Heart right ventricle (tissue), 16 donors: ENCODE results near the gene KCNJ10. TPM values are rescaled to one million over a fixed set of nuclear protein-coding genes. Genes with fewer than 3 reads are reported as not detected.
A peak's percentile ranks its signal among the peaks of the same experiment; 100 is the strongest.

ENCODE experiments used
- ATAC-seq, 8 donors: fragments of 200-7000 bp; cut with Tn5 transposase; one replicate each; pipeline ENCODE4 v1.9.1; 2020; ENCODE audit warnings: mild to moderate bottlenecking in 8 of 8, moderate library complexity in 8 of 8, moderate number of reproducible peaks in 1 of 8
- DNase-seq, 2 donors: peaks; one replicate each; pipeline ENCODE4 v3.0.0-alpha.2; 2020
- H3K27ac ChIP-seq, 10 donors: fragments of 200-600 bp; sonication (generic) in 2 of 10; one replicate each; pipeline versions ENCODE4 v1.5.0 to v1.8.0; 2020 to 2022; ENCODE audit warnings: mild to moderate bottlenecking in 3 of 10
- H3K27me3 ChIP-seq, 7 donors: fragments of 200-600 bp; one replicate each; pipeline ENCODE4 v1.8.0; 2021 to 2022; ENCODE audit warnings: mild to moderate bottlenecking in 2 of 7
- H3K36me3 ChIP-seq, 9 donors: fragments of 200-600 bp; sonication (generic) in 1 of 9; one replicate each; pipeline versions ENCODE4 v1.5.0 to v1.8.0; 2020 to 2022; ENCODE audit warnings: mild to moderate bottlenecking in 2 of 9
- H3K4me1 ChIP-seq, 9 donors: fragments of 200-600 bp; sonication (generic) in 1 of 9; one replicate each; pipeline versions ENCODE4 v1.5.0 to v1.8.0; 2020 to 2022; ENCODE audit warnings: mild to moderate bottlenecking in 4 of 9
- H3K4me3 ChIP-seq, 10 donors: fragments of 200-600 bp; sonication (generic) in 2 of 10; one replicate each; pipeline versions ENCODE4 v1.5.0 to v1.8.0; 2020 to 2022; ENCODE audit warnings: mild to moderate bottlenecking in 7 of 10, moderate library complexity in 2 of 10
- H3K9me3 ChIP-seq, 11 donors: fragments of 200-600 bp in 10 of 11; sonication (generic) in 2 of 11; one replicate each; pipeline versions ENCODE4 v1.5.0 to v1.8.0; 2013 to 2022; ENCODE audit warnings: mild to moderate bottlenecking in 2 of 11, control low read depth in 1 of 11, moderate library complexity in 1 of 11
- CTCF ChIP-seq, 9 donors: fragments of 200-600 bp; sonication (generic) in 2 of 9; IDR thresholded peaks; one replicate each; pipeline versions ENCODE4 v1.5.0 to v1.8.0; 2021 to 2022; ENCODE audit warnings: antibody characterized with exemption in 9 of 9, mild to moderate bottlenecking in 5 of 9, moderate library complexity in 1 of 9
- WGBS, 2 donors: extraction: QIAGEN DNeasy Blood & Tissue Kit; methylation state at CpG; one replicate each; pipeline ENCODE4 v1.1.7; 2013; ENCODE audit warnings: inconsistent platforms in 1 of 2; 5-methylcytosine and 5-hydroxymethylcytosine counted together
- intact Hi-C, 10 donors: fragments of 100-400 bp; cut with DNase I; formaldehyde crosslinking; loops; one replicate each; pipeline versions ENCODE4 v1.11.1 to v1.14.2; 2022
- polyA plus RNA-seq, 2 donors: library from polyadenylated mRNA; stranded (reverse); fragments of 200-250 nt; gene quantifications; one replicate each; pipeline ENCODE4 v1.2.3, GENCODE V29; 2013
- total RNA-seq, 10 donors: library from RNA; stranded (reverse); fragmentation: NEBNext Ultra II Directional in 3 of 10; extraction: Animal tissue kit (Norgen Biotek cat#: 25700) in 3 of 10; gene quantifications; one replicate each; pipeline versions ENCODE4 v1.2.1 to v1.2.4, GENCODE V29; 2021 to 2023
- donor health status: Arrhythmogenic right ventricular cardiomyopathy.
- donor health status: ischemic (EF 13 %, LVEDD 7.1; RV severe dilation, severe dysfunction).
- donor health status: healthy with polysubstance abuse.
- donor health status: DM: no; HTN: yes; CAD: no.
- donor health status: DM: no; HTN: no; CAD: no.
- donor health status: ischemic (EF 25% LVEDD 6.9; RV normal size, moderate dysfunction).
- donor health status: ischemic (EF 25% LVEDD 5.7; RV mildly dilated, moderate dysfunction).
- donor health status: healthy.
- donor health status: DM: yes; HTN: yes; CAD: no.
- donor health status: Ischemic cardiomyopathy.
- donor health status: ischemic (EF 35%, LVEDD 5.7; RV mildly dilated, moderate dysfunction).
- donor health status: nonischemic (EF 11% LVEDD 7.7; RV severe dilation, severe dysfunction).
- donor health status: DM: yes; HTN: yes; CAD: no.
- donor health status: PGD.
- donor health status: ischemic (EF 29% LVEDD 5.4; RV normal size, mild dysfunction).
- donor health status: nonischemic (EF 23%, LVEDD 6.1; RV moderate dilation, normal function).

KCNJ10 gene
- total and polyA plus RNA-seq, 12 donors = 0.09 to 1.9 TPM; not detected in 10

DNA sequence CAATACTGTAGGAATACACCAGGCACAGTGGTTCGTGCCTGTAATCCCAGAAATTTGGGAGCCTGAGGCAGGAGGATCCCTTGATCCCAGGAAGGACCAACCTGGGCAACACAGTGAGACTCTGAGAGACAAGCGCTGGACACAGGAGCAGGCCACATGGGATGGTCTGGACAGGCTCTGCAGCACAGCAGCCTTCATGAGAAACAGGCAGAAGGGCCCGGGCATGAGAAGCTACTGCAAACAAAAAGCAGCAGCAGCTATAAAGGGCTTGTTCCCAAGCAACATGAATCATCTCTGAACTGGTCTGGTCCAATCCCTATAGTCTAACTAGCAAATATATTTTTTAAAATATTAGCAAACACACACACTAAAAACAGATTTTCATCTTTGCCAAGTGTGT, 80.4 kb downstream of the KCNJ10 start:
- DNase-seq = no peak
- Histone ChIP-seq H3K4me3 (no peak overlapping the region), H3K27me3 (peaks cover 0 to 6% (median 0%) of the 10 kb centered on the region in 7 donors), H3K9me3 (no peaks in the 10 kb centered on the region), H3K36me3 (no peaks in the 10 kb centered on the region), H3K4me1 (peaks cover 0 to 14% (median 2%) of the 10 kb centered on the region in 9 donors), H3K27ac (no peak overlapping the region)
- no peak for ATAC-seq
- no peak for TF ChIP-seq CTCF (IDR thresholded peaks at IDR 0.05)
- intact Hi-C loops = no loop called here
- WGBS, 2 donors = 90 to 94% methylated on average over 3 of the region's 3 CpGs

GRCh38 chr1:159988006-159988405, 82.0 kb downstream of the KCNJ10 start:
- H3K4me1 ChIP-seq = peaks cover 0 to 13% (median 0%) of the 10 kb centered on the region in 9 donors
- no peaks in the 10 kb centered on the region for H3K36me3 ChIP-seq
- TF ChIP-seq CTCF (IDR thresholded peaks at IDR 0.05) = no peak
- no peaks in the 10 kb centered on the region for H3K9me3 ChIP-seq
- H3K27me3 ChIP-seq = peaks cover 0 to 6% (median 0%) of the 10 kb centered on the region in 7 donors
- no peak overlapping the region for H3K4me3 ChIP-seq
- H3K27ac ChIP-seq = no peak overlapping the region
- 73 to 78% methylated on average over 1 of the region's 1 CpG for WGBS, 2 donors
- intact Hi-C loops = no loop called here
- no peak for ATAC-seq
- DNase-seq = no peak

- H3K27ac ChIP-seq = no peak overlapping the region
- H3K4me3 ChIP-seq = no peak overlapping the region
- DNase-seq (no peak), ATAC-seq (peak in 1 of 8 donors; percentile 42)
- H3K4me1 ChIP-seq = peaks cover 0 to 12% (median 0%) of the 10 kb centered on the region in 9 donors
- no peaks in the 10 kb centered on the region for H3K9me3 ChIP-seq
- no peak for TF ChIP-seq CTCF (IDR thresholded peaks at IDR 0.05)
- intact Hi-C loops = no loop called here
- H3K36me3 ChIP-seq = no peaks in the 10 kb centered on the region
- peaks cover 0 to 9% (median 0%) of the 10 kb centered on the region in 7 donors for H3K27me3 ChIP-seq
- WGBS, 2 donors = 33 to 46% methylated on average over 4 of the region's 4 CpGs
Measured at GRCh38 chr1:159987186-159987585, 82.8 kb downstream of the KCNJ10 start.

DNA sequence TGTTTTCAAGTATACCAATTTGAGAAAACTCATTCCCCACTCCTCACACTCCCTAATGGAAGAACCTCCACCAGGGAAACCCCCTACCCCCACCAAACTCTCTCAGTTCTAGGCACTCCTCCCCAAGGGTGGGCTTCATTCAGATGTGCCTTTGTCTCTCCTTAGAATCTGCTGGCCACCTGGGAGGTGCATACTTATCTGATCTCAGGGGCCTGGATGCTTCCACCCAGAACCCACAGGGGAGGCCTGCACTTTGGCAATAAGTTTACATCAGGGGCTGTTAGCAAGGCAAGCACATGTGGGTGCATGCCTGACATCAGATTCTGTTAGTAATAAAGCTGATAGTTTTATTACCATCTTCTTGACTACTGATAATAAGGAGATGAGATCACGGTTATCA, 83.4 kb downstream of the KCNJ10 start:
- intact Hi-C loops = no loop called here
- H3K27me3 ChIP-seq = peaks cover 0 to 9% (median 0%) of the 10 kb centered on the region in 7 donors
- no peak overlapping the region for H3K4me3 ChIP-seq
- no peaks in the 10 kb centered on the region for H3K9me3 ChIP-seq
- TF ChIP-seq CTCF (IDR thresholded peaks at IDR 0.05) = no peak
- no peak for DNase-seq
- peaks cover 0 to 6% (median 0%) of the 10 kb centered on the region in 9 donors for H3K4me1 ChIP-seq
- H3K27ac ChIP-seq = no peak overlapping the region
- ATAC-seq = no peak
- 94 to 100% methylated on average over 1 of the region's 1 CpG for WGBS, 2 donors
- H3K36me3 ChIP-seq = no peaks in the 10 kb centered on the region
